ENCODE results near the gene LBP. TPM values are rescaled to one million over a fixed set of nuclear protein-coding genes. Genes with fewer than 3 reads are reported as not detected.
"Not testable (repeated sequence)": the region's sequence is repeated elsewhere in the genome, so short reads cannot be mapped to it uniquely, and the experiment has no call there.

The LBP gene
- total RNA-seq, 2 experiments from 2014 or later = not detected

DNA sequence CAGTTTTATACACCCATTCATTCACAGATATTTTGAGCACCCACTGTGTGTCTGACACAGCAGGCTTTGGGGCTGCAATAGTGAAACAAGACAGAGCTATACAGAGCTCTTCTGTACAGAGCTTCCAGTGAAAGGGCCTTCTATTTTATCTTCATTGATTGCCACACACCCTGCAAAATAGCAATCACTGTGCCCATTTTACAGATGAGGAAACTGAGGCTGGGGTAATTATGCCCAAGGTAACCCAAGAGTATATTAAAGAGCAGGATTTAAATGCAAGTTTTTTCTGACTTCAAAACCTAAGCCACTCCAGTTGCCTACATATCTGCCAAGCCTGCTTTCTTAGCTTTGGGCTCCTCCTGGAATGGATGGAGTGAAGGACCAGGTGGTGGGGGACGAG is 37.8 kb upstream of the LBP start:
- H3K27ac Mint-ChIP-seq = no peak overlapping the region
- H3K36me3 Mint-ChIP-seq = no peaks in the 10 kb centered on the region
- POLR2A ChIA-PET = no interaction called here
- H3K9me3 Mint-ChIP-seq = no peaks in the 10 kb centered on the region
- peaks cover 21% of the 10 kb centered on the region for H3K4me1 Mint-ChIP-seq
- peaks cover 30% of the 10 kb centered on the region for H3K27me3 Mint-ChIP-seq
- no peak overlapping the region for H3K4me3 Mint-ChIP-seq
- no peak for DNase-seq
- no peak for ATAC-seq (ENCODE audit: low read depth)

DNA sequence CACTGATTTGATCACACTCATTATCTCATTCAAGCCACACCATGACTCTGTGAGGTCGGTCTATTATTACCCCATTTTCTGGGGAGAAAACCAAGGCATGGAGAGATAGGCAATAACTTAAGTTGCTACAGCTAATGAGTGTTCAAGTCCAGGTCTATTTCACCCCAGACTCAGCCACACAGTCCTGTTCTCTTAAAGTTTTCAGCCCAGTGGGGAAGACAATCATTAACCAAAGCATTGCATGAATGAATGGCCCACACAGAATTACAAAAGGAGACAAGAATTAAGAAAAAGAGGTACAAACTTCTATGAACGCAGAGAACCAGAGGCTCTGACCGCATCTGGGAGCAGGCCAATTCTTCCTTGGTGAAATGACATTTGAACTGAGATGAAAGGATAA is 35.2 kb upstream of the LBP start:
- Mint-ChIP-seq H3K9me3 (no peaks in the 10 kb centered on the region), H3K27me3 (peaks cover 15% of the 10 kb centered on the region), H3K27ac (no peak overlapping the region), H3K4me3 (no peak overlapping the region), H3K36me3 (no peaks in the 10 kb centered on the region), H3K4me1 (peaks cover 9% of the 10 kb centered on the region)
- ATAC-seq (ENCODE audit: low read depth) = no peak
- no peak for DNase-seq
- POLR2A ChIA-PET = no interaction called here

DNA sequence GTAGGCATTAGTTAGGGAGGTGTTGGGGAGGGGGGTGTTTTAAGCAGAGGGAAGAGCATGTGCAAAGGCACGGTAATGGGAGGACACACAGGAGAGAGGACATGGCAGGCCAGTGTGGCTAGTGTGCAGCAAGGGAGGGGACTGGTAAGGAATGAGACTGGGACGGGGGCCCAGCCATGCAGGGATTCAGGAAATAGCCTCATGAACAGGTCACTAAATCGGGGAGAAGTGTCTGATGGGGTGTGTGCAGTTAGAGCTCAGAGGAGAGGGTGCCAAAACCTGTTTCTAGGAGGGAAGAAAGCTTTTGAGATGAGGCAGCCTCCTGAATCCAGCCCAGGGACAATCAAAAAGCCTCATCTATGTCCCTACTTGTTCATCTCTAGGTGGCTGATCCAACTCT is 34.8 kb upstream of the LBP start:
- H3K36me3 Mint-ChIP-seq = no peaks in the 10 kb centered on the region
- H3K4me3 Mint-ChIP-seq = no peak overlapping the region
- H3K9me3 Mint-ChIP-seq = no peaks in the 10 kb centered on the region
- POLR2A ChIA-PET = no interaction called here
- H3K4me1 Mint-ChIP-seq = peaks cover 9% of the 10 kb centered on the region
- H3K27me3 Mint-ChIP-seq = peaks cover 16% of the 10 kb centered on the region
- no peak overlapping the region for H3K27ac Mint-ChIP-seq
- no peak for DNase-seq
- ATAC-seq (ENCODE audit: low read depth) = no peak

DNA sequence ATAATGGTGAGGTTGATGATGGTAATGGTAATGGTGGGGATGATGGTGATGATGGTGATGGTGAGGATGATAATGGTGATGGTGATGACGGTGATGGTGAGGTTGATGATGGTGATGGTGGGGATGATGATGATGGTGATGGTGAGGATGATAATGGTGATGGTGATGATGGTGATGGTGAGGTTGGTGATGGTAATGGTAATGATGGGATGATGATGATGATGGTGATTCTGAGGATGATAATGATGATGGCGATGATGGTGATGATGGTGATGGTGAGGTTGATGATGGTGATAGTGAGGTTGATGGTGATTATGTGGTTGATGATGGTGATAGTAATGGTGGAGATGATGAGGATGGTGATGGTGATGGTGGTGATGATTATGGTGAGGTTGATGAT is 32.6 kb upstream of the LBP start:
- Mint-ChIP-seq H3K9me3 (no peaks in the 10 kb centered on the region), H3K27me3 (peaks cover 17% of the 10 kb centered on the region)

DNA sequence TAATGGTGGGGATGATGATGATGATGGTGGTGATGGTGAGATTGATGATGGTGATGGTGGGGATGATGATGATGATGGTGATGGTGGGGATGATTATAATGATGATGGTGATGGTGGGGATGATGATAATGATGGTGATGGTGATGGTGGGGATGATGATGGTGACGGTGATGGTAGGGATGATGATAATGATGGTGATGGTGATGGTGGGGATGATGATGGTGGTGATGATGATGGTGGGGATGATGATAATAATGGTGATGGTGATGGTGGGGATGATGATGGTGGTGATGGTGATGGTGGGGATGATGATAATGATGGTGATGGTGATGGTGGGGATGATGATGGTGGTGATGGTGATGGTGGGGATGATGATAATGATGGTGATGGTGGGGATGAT is 31.9 kb upstream of the LBP start:
- DNase-seq; POLR2A ChIA-PET; ATAC-seq (ENCODE audit: low read depth); H3K36me3 Mint-ChIP-seq; H3K4me3 Mint-ChIP-seq; H3K4me1 Mint-ChIP-seq; H3K9me3 Mint-ChIP-seq; H3K27ac Mint-ChIP-seq: not testable (repeated sequence)
- H3K27me3 Mint-ChIP-seq = peaks cover 18% of the 10 kb centered on the region

More for the DNA sequence above, 32.6 kb upstream of the LBP start:
- Mint-ChIP-seq H3K36me3 (no peaks in the 10 kb centered on the region), H3K4me1 (no peaks in the 10 kb centered on the region), H3K4me3 (no peak overlapping the region), H3K27ac (no peak overlapping the region)
- DNase-seq (no peak), ATAC-seq (ENCODE audit: low read depth) (no peak)
- POLR2A ChIA-PET = no interaction called here

DNA sequence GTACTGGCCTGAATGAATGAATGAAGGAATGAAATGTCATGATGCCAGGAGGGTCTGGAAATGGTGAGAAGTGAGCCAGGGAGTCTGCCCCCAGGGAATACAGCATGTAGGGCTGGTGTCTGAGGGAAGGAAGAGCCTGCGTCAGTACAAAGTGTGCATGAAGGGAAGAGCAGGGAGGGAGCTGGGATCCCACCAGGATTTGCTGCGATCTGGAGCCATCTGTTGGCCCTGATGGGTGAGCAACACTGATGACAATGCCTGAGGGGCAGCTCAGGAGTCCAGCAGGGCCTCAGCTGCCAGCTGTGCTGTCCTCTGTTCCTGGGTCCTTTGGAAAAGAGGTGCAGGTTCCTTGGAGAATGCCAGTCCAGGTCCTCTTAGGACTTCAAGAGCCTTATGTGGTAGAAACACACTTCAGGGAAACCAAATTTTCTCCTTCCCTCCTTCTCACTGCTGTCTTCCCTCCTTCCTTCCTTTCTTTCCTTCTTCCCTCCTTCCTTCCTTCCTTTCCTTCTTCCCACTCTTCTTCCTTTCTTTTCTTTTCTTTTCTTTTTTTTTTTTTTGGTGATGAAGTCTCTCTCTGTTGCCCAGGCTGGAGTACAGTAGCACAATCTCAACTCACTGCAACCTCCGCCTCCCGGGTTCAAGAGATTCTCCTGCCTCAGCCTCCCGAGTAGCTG is 30.9 kb upstream of the LBP start:
- no peaks in the 10 kb centered on the region for H3K4me1 Mint-ChIP-seq
- H3K27me3 Mint-ChIP-seq = peaks cover 26% of the 10 kb centered on the region
- ATAC-seq (ENCODE audit: low read depth) (no peak), DNase-seq (no peak)
- no peak overlapping the region for H3K27ac Mint-ChIP-seq
- no peaks in the 10 kb centered on the region for H3K36me3 Mint-ChIP-seq
- POLR2A ChIA-PET = no interaction called here
- H3K9me3 Mint-ChIP-seq = no peaks in the 10 kb centered on the region
- H3K4me3 Mint-ChIP-seq = no peak overlapping the region

DNA sequence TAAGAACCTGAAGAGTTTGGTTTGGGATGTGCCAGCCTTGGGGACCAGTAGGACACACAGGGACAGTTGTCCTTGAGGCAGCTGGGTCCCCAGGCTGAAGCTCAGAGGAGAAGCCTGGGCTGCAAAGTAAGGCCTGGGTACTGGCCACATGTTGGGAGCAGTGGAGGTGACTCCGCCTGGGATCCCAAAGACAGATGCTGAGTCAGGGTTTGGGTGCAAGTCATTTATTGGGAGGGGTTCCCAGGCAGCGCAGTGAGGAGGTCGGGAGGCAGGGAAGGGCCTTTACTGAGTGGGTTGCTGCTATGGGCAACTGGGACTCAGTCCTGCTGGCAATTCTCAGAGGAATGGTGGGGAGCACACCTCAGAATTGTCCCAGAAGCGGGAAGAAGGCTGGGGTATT is 29.9 kb upstream of the LBP start:
- Mint-ChIP-seq H3K36me3 (no peaks in the 10 kb centered on the region), H3K4me3 (no peak overlapping the region), H3K4me1 (no peaks in the 10 kb centered on the region), H3K27ac (no peak overlapping the region), H3K27me3 (peaks cover 29% of the 10 kb centered on the region), H3K9me3 (no peaks in the 10 kb centered on the region)
- DNase-seq (no peak), ATAC-seq (ENCODE audit: low read depth) (no peak)
- POLR2A ChIA-PET = no interaction called here

DNA sequence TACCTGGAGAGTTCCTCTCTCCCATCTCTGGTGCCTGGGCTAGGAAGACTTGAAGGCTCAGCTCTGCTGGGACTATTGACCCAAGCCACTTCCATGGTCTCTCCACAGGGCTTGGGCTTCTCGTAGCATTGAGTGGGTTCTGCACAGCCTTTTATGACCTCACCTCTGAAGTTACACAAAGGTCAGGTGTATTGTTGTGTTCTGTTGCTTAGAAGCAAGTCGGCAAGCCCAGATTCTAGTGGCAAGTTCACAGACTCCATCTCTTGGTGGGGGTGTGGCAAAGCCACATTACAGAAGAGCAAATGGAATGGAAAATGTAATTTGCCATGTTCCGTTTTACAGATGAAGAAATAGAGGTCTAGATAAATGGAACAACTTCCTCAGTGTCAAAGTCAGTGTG is 28.9 kb upstream of the LBP start:
- peaks cover 2% of the 10 kb centered on the region for H3K4me1 Mint-ChIP-seq
- POLR2A ChIA-PET = no interaction called here
- DNase-seq = no peak

DNA sequence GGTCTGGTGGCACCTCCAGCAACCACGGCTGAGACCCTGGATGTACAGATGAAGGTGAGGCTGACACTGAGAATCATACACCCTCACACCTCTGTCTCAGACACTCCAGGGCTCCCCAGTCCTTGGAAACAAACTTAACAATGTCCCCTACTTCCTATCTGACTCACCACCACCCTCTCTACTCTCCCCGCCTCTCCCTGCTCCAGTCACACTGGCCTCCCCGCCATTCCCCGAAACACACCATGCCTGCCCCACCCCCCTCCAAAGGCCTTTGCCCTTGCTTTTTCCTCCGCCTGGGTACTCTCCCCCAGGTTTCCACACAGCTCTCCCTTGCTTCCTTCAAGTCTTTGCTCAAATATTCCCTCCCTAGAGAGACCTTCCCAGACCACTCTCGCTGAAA is 26.1 kb upstream of the LBP start:
- DNase-seq (no peak), ATAC-seq (ENCODE audit: low read depth) (no peak)
- H3K4me3 Mint-ChIP-seq = no peak overlapping the region
- no peaks in the 10 kb centered on the region for H3K9me3 Mint-ChIP-seq
- H3K36me3 Mint-ChIP-seq = no peaks in the 10 kb centered on the region
- no peak overlapping the region for H3K27ac Mint-ChIP-seq
- POLR2A ChIA-PET = no interaction called here
- H3K4me1 Mint-ChIP-seq = peaks cover 2% of the 10 kb centered on the region
- H3K27me3 Mint-ChIP-seq = peaks cover 34% of the 10 kb centered on the region

More for the DNA sequence above, 28.9 kb upstream of the LBP start:
- H3K27me3 Mint-ChIP-seq = peaks cover 30% of the 10 kb centered on the region
- H3K36me3 Mint-ChIP-seq = no peaks in the 10 kb centered on the region
- no peak overlapping the region for H3K27ac Mint-ChIP-seq
- no peaks in the 10 kb centered on the region for H3K9me3 Mint-ChIP-seq
- no peak overlapping the region for H3K4me3 Mint-ChIP-seq
- ATAC-seq (ENCODE audit: low read depth) = no peak

DNA sequence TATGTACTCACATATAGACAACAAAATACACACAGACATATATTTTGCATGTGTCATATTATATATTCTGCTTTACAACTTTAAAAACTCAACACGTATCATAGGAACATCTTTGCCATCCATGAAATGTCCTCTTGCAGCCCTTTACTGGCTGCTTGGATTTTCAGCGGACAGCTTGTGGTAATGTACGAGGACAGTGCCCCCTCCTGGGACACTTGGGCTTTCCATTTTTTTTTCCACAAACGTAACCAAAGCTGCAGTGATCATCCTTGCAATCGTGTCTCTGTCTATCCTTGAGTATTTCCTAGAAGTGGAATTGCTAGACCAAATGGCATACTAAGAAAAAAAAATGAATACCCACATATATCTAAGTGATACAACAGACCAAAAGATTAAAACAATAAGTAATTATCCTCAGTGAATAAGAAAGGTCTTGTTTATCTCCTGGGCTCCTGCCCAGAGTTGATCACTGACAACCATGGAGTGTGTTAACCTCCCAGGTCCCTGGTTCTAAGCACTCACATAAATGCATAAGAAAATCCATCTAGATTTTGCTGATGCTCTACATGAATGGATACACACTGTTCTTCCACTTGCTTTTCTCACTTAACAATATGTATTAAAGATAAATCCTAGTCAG is 24.2 kb upstream of the LBP start:
- Mint-ChIP-seq H3K4me1 (peaks cover 2% of the 10 kb centered on the region), H3K27ac (no peak overlapping the region), H3K27me3 (peaks cover 35% of the 10 kb centered on the region), H3K9me3 (no peaks in the 10 kb centered on the region), H3K4me3 (no peak overlapping the region), H3K36me3 (no peaks in the 10 kb centered on the region)
- DNase-seq (no peak), ATAC-seq (ENCODE audit: low read depth) (no peak)
- POLR2A ChIA-PET = no interaction called here

DNA sequence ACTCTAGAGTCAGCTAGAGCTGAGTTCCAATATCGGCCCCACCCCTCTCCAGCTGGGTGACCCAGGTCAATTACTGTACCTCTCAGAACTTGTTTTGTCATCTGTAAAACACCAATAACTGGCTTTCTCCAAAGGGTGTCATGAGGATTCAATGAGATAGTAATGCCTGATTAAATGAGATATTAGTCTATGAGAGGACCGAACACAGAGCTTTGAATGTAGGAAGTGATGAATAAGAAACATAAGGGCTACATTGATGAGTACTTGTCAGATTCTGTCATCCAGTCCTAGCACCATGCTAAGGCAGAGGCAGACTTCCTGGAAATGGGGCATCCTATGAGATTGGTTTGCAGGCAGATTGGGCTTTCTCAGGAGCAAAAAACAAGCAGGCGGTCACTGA is 22.1 kb upstream of the LBP start:
- ATAC-seq (ENCODE audit: low read depth) (no peak), DNase-seq (no peak)
- H3K4me1 Mint-ChIP-seq = peaks cover 2% of the 10 kb centered on the region
- H3K9me3 Mint-ChIP-seq = no peaks in the 10 kb centered on the region
- H3K36me3 Mint-ChIP-seq = no peaks in the 10 kb centered on the region
- no peak overlapping the region for H3K27ac Mint-ChIP-seq
- POLR2A ChIA-PET = no interaction called here
- H3K27me3 Mint-ChIP-seq = peaks cover 28% of the 10 kb centered on the region
- H3K4me3 Mint-ChIP-seq = no peak overlapping the region

DNA sequence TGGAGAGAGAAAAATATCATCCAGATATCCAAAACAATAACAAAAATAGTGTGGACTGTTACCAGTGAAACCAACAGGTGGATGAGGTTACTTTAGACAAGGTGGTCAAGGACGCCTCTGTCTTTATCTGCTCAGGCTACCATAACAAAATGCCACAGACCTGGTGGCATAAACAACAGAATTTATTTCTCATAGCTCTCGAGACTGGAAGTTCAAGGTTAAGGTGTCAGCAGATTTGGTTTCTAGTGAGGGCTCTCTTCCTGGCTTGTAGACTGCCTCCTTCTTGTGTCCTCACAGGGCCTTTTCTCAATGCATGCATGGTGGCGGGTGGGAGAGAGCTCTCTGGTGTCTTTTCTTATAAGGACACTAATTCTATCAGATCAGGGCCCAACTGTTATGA is 21.1 kb upstream of the LBP start:
- H3K27me3 Mint-ChIP-seq = peaks cover 22% of the 10 kb centered on the region
- no peaks in the 10 kb centered on the region for H3K9me3 Mint-ChIP-seq
- no peak overlapping the region for H3K27ac Mint-ChIP-seq
- POLR2A ChIA-PET = no interaction called here
- H3K36me3 Mint-ChIP-seq = no peaks in the 10 kb centered on the region
- no peak overlapping the region for H3K4me3 Mint-ChIP-seq
- ATAC-seq (ENCODE audit: low read depth) (no peak), DNase-seq (no peak)
- peaks cover 2% of the 10 kb centered on the region for H3K4me1 Mint-ChIP-seq

DNA sequence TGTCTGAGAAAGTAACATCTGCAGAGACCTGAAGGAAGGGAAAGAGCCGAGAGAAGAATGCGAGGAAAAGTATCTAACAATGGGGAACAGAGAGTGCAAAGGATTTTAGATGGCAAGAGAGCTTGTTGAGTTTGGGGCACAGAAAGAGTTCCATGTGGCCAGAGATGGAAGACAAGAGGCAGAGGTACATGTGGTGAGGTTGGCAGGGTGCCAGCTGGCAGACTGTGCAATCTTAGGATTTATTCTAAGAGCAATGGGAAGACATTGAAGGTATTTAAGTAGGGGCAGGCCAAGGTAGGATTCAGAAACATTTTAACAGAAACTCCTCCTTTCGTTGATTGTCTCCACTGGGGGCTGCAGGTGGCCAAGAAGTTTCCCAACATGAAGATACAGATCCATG is 20.4 kb upstream of the LBP start:
- Mint-ChIP-seq H3K4me1 (peaks cover 2% of the 10 kb centered on the region), H3K4me3 (no peak overlapping the region), H3K27me3 (peaks cover 17% of the 10 kb centered on the region), H3K9me3 (no peaks in the 10 kb centered on the region), H3K36me3 (no peaks in the 10 kb centered on the region), H3K27ac (no peak overlapping the region)
- ATAC-seq (ENCODE audit: low read depth) (no peak), DNase-seq (no peak)
- POLR2A ChIA-PET = no interaction called here

DNA sequence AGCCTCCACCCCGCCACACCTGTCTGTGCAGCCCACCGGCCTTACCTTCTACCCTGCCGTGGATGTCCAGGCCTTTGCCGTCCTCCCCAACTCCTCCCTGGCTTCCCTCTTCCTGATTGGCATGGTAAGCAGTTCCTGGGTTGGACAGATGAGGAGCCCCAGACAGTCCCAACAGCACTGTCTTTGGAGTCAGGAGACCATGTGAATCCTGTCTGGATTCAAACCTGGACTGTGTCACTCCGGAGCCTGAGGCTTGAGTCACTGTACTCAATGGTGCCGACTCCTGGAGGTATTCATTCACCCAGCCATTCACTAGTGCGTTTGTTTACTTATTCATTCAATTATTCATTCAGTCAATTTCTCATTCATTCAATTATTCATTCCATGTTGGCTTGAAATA is 20.0 kb upstream of the LBP start:
- POLR2A ChIA-PET = no interaction called here
- Mint-ChIP-seq H3K27me3 (peaks cover 16% of the 10 kb centered on the region), H3K4me1 (peaks cover 2% of the 10 kb centered on the region), H3K27ac (no peak overlapping the region), H3K4me3 (no peak overlapping the region), H3K9me3 (no peaks in the 10 kb centered on the region), H3K36me3 (no peaks in the 10 kb centered on the region)
- no peak for DNase-seq
- no peak for ATAC-seq (ENCODE audit: low read depth)
